ENCODE data around the gene THPO.

GRCh38 chr3:184352897-184353545 is 25.0 kb downstream of the THPO start:
- TF ChIP-seq, protein P1, sequence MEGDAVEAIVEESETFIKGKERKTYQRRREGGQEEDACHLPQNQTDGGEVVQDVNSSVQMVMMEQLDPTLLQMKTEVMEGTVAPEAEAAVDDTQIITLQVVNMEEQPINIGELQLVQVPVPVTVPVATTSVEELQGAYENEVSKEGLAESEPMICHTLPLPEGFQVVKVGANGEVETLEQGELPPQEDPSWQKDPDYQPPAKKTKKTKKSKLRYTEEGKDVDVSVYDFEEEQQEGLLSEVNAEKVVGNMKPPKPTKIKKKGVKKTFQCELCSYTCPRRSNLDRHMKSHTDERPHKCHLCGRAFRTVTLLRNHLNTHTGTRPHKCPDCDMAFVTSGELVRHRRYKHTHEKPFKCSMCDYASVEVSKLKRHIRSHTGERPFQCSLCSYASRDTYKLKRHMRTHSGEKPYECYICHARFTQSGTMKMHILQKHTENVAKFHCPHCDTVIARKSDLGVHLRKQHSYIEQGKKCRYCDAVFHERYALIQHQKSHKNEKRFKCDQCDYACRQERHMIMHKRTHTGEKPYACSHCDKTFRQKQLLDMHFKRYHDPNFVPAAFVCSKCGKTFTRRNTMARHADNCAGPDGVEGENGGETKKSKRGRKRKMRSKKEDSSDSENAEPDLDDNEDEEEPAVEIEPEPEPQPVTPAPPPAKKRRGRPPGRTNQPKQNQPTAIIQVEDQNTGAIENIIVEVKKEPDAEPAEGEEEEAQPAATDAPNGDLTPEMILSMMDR (optimal IDR thresholded peaks at IDR 0.05 in 1 of 3, IDR thresholded peaks at IDR 0.05 in 1 of 3, conservative IDR thresholded peaks at IDR 0.05 in 1 of 3; ENCODE audit: extremely low read depth in 1 of 3, insufficient read depth in 2 of 3, low read length in 3 of 3): no peak
- TF ChIP-seq EZH2 (IDR thresholded peaks at IDR 0.05; ENCODE audit: low read length): no peak
